ENCODE results near the gene DCPS.
"Not testable (repeated sequence)": the region's sequence is repeated elsewhere in the genome, so short reads cannot be mapped to it uniquely, and the experiment has no call there.

The DCPS gene

DNA sequence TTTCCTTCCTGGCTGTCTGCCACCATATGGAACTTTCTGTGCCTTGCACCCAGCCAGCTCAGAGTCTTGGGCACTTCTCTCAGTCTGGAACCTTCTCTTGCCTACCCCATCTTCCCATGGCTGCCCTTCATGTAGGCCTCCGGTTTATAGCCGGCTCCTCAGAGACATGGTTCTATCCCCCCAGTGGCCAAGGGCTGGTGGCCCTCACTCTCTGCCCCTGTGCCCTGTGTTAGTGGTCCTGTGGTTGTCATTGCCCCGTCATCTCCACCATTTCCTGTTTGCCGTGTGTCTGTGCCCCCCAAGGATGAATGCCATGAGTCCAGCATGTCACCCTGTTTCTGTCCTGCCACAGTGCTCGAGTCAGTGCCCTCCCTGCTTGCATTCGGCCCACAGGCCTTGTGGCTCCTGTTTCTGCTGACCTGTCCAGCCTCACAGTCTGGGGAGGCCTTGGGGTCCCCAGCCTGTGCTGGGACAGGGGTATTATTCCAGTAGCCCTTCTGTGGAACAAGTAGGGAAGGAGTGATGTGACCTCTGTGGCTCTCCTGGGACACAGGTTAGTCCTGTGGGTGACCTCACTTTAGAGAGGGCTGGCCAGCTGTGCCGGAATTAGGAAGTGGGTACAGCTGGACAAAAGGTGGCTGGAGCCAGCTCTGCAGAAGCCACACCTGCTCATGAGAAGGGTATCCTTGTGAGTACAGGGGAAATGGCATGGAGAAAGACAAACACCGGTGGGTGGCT, 82.3 kb downstream of the DCPS start:
- DNase-seq: no peak

DNA sequence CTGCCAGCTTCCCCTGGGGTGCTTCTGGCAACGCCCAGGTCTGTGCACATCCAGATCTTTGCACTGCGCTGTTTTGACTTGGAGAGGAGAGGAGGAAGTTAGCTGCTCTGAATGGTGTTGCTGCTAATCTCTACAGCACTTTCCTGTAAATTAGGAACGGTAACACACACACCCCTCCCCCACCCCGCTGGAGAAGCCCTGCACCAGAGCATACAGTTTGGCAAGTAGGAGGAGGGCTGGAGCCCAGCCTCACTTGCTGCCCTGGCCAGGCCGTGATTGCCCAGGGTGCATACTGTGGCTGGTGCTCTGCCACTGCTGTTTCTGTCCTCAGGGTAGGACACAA, 82.8 kb downstream of the DCPS start:
- not testable (repeated sequence) for DNase-seq

DNA sequence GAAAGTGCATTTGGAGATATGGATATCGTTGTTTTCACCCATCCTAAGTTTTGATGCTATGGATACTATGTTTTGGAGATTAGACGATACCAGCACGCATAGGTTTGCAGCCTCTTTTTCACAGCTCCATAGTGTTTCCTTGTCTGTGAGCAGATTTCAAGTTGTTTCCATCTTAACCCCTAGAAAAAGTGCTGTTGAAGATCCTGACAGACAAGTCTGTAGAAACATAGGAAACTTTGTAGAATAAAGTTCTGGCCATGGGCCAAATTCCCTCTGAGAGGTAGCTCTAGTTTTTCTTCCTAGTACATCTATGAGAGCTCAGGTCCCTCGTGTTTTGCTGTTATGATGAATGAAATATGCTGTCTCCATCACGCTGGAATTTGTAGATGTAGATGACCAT, 84.0 kb downstream of the DCPS start:
- no peak for DNase-seq

DNA sequence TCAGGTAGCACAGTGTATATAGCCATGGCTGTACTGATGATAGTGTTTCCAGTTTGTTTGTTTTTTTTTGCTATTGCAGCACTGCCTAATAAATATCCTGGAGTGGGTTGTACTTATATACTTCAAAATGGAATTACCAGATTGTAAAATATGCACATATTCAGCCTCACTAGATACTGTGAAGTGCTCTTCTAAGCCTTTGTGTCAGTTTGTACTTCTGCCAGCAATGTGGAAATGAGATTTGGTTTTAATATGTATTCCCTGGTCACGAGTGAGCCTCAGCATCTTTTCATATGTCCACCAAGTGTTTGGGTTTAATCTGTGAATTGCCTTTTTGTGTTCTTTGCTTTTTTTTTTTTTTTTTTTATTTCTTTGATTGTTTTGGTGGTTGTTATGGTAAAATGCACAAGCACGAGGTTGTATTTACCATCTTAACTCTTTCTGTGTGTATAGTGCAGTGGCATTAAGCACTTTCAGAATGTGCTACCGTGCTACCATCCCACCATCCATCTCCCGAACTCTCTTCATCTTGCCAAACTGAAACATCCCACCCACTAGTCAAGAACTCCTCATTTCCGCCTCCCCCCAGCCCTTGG, 86.5 kb downstream of the DCPS start:
- no peak for DNase-seq

DNA sequence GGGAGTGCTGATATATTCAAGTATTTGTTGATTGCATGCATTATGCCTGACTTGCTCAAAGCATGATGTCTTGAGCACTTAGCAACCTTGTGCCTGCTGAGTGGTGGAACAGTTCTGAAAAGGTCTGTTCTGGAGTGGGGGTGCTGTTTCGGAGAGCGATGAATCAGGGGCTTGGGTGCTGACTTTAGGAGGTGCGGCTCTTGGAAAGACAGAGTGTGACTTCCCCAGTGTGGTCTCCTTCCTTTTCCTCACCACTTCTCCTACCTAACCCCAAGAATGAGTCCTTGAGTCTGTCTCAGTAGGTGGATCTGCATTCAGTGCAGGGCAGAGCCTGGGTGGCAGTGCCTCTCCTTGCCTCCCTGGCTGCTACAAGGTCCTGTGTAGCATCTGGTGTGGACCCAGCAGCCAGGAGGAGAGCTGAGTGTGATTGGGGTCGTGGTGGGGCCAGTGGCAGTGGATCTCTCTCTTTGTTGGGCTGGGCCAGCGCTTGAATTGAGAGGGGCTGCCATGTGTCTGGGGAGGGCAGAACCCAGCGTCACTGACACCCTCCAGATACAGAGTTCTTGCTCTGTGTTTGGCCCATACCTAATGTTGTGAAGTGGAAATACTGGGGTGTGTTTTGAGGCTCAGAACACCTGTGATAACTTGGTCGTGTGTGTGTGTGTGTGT, 87.6 kb downstream of the DCPS start:
- no peak for DNase-seq

GRCh38 chr11:126391970-126392632, 88.2 kb downstream of the DCPS start:
- no peak for DNase-seq

GRCh38 chr11:126392633-126393013, 88.8 kb downstream of the DCPS start:
- DNase-seq: no peak

DNA sequence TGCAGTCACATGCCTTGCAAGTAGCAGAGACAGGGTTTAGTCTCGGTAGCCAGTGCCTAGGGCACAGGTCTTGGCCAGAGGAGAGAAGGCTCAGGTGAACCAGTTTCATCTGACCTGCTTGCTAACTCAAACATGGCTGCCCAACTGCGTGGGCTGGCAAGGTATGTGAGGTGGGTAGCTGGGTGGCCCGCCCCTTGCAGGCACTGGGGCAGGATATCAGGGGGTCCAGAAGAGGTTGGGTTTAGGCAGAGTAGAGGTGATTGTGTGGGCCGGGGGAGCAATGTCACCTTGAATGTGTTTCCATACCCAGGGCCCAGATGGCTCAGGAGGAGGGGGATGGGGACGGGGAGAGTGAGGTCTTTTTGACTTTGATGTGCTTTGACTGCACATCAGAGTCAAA, 89.3 kb downstream of the DCPS start:
- no peak for DNase-seq

DNA sequence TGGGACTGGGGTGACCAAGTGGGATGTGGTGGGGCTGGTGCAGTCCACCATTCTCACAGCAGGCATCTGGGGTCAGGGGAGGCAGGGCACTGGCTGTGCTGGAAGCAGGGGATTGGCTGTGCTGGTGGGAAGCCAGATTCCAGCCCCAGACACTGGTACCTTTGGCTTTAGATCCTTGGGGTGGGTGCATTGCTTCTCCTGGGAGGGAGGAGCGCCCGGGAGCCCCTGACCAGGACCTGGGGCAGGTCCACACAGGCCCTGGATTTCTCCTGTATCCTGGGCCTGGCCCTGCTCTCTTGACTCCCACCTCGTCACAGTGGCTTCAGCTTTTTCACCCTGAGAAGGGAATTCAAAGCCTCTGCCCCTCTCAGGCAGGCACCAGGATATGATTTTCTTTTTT, 90.2 kb downstream of the DCPS start:
- no peak for DNase-seq

GRCh38 chr11:126394634-126395072, 90.8 kb downstream of the DCPS start:
- not testable (repeated sequence) for DNase-seq

Measured in T-helper 9 cell (primary cell).